ENCODE results near the gene TNFSF11.

Gene TNFSF11

GRCh38 chr13:42612021-42612765 lies 38.2 kb downstream of the TNFSF11 start:
- DNase-seq: no peak

DNA sequence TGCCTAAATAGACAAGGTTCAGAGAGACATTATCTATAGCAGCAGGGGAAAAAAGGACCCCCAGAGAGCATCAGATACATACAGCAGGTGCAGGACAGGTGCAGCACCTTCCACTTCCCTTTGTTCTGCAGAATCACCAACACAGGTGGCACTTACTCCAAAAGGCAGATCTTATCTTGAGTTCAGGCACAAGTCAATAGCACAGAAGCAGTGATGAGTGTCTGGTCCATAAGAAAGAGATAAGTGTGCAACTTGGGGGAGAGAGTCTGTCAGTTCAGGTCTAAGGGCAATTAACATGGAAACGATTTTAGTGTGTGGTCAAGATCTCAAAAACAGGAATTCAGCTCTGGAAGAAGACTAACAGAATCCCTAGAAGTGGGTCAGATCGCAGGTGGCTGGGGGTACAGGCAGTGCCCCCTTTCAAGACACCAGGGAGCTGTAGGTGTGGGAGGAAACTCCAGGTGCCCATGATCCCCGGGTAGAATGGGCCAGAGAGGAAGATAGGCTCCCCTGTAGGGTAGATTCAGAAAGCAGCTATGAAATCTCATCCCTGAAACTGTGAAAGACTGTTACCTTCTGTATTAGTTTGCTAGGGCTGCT lies 40.6 kb downstream of the TNFSF11 start:
- DNase-seq: no peak

- DNase-seq: no peak
Measured at GRCh38 chr13:42615691-42616090, 41.7 kb downstream of the TNFSF11 start.

- no peak for DNase-seq
Measured at GRCh38 chr13:42617221-42617620, 43.3 kb downstream of the TNFSF11 start.

DNA sequence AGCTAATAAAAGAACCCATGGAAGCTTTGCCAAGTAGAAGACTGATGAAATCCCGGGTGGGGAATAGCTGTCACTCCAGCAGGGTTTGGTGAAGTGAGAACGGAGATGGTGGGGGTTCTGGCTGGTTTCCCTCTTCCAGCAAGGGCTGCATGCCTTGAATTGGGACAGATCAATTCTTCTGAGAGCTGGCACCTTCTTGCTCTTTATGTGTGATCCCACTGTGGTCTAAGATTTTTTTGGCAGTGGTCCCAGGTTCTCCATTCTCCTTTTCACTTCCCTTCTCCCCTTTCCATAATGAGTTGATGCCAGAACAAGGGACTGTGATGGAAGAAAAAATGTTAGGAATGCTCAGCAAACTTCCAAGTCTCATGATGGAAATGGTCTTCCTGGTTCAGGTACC lies 50.0 kb downstream of the TNFSF11 start:
- no peak for DNase-seq

DNA sequence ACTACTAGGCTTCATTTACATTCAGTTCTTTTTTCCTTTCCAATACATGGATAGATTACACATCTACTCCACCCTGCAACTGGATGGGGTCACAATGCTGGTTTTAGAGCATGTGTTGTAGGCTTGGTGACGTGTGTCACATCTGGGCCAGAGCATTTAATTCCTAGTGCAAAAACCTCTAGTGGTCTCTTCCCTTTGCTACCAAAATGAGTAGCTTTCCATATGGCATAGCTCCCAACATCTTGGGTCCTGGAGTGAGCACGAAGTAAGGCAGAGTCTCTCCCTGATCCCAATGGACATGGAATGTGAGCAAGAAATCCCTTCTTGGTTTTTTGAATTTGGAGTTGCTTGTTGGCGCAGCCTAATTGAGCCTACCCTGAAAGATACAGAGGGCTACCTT lies 51.7 kb downstream of the TNFSF11 start:
- no peak for DNase-seq

GRCh38 chr13:42626176-42626860 lies 52.4 kb downstream of the TNFSF11 start:
- DNase-seq: no peak

- DNase-seq: no peak
Measured at GRCh38 chr13:42628666-42629065, 54.7 kb downstream of the TNFSF11 start.

DNA sequence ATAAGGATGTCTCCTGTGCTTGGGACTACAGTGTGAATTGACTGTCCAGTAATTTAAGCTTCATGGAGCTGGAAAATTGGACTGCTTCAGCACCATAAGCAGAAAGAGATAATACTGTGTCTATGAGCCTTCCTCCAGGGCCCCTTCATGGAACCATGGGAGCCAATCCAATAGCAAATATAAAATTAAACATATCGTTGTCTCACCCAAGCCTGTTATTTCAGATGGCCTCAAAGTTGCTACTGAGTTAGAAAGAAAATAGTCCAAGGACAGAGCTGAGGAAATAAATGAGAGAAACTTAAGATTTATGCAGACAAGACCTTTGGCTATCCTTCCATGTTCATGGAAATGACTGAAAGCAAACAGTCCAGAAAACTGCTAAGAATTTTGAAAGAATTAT lies 57.2 kb downstream of the TNFSF11 start:
- DNase-seq: no peak

- no peak for DNase-seq
Measured at GRCh38 chr13:42633495-42633894, 59.5 kb downstream of the TNFSF11 start.

DNA sequence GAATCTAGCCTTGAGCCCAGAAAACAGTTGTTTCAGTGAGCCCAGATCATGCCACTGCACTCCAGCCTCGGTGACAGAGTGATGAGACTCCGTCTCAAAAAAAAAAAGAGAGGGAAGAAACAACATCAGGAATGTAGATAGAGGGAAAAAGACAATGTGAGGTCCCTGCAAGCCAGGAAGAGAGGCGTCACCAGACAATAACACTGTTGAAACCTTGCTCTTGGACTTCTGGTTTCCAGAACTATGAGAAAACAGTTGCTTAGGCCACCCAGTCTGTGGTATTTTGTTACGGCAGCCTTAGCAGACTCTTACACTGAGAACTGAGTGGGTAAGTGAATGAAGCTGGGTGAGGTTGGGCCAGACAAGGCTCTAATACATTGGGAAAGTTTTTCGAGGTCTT lies 64.1 kb downstream of the TNFSF11 start:
- DNase-seq: no peak

- no peak for DNase-seq
Measured at GRCh38 chr13:42638886-42639285, 64.9 kb downstream of the TNFSF11 start.

DNA sequence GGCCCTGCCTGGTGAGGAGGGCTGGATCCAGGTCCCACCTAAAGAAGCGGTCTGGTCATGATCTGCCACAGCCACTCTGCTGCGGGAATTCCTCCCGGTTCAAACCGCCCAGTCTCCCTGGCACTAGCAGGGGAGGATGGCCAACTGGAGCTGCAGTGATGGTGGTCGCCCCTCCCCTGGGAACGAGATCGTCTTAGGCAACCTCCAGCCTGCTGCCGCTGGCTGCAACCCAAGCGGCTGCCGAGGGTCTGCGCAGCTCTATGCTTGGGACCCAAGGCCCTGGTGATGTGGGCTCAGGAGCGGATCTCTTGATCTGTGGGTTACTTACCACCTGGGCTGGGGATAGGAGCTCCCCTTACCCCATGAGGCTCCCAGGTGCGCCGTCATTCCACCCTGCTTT lies 69.1 kb downstream of the TNFSF11 start:
- DNase-seq: no peak

DNA sequence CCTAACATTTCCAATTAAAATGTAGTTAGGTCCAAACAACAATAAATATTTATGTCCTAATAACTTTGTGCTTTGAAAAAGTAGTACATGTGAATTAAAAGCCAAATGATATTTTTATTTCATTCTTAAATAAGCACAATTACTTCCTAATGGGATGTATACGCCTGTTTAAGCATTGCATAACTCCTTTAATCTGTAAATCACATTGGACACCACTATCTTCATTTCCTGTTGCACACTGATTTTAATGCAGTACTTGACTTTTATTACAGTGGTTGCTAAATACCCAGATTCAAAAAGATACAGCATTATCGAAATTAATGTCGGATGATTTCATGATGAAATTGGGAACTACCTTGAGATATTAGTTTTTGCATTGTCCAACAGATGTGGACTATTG lies 70.9 kb downstream of the TNFSF11 start:
- DNase-seq: no peak

- no peak for DNase-seq
Measured at GRCh38 chr13:42645717-42646116, 71.8 kb downstream of the TNFSF11 start.

DNA sequence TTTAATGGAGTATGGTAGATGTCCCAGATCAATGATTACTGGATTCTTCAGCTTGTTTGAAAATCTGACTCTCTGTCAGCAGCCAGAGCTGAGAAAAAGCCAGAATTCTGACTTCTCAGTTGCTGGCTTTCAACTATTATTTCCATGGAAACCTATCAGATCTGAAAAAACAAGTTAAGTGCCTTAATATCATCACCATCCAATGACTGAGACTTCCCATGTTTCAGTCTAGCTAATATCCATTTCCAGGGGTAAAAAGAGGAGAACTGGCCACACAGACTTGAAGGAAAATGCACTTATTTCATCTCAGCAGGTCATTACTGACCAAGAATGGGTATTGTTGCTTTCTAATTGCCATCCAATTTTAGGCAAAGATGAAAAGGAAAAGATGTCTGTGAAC lies 75.2 kb downstream of the TNFSF11 start:
- no peak for DNase-seq

DNA sequence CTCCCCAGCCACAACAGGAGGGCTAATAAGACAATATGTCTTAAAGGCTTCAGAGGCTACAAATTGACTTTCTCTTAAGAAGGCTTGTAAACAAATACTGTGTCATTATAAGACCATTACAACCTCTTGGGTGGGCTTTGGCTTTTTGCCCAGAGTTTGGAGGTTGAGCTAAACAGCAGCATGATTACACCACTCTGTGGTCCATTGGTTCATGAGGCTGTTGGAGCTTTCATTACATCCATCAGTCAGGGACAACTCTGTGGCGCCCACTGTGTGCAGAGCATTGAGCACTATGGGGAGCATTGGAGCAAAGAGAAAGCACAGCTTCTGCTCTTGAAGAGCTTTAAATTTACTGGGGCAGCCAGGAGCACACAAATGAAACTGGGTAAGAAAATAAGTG lies 75.9 kb downstream of the TNFSF11 start:
- no peak for DNase-seq

- DNase-seq: no peak
Measured at GRCh38 chr13:42650506-42650905, 76.6 kb downstream of the TNFSF11 start.

DNA sequence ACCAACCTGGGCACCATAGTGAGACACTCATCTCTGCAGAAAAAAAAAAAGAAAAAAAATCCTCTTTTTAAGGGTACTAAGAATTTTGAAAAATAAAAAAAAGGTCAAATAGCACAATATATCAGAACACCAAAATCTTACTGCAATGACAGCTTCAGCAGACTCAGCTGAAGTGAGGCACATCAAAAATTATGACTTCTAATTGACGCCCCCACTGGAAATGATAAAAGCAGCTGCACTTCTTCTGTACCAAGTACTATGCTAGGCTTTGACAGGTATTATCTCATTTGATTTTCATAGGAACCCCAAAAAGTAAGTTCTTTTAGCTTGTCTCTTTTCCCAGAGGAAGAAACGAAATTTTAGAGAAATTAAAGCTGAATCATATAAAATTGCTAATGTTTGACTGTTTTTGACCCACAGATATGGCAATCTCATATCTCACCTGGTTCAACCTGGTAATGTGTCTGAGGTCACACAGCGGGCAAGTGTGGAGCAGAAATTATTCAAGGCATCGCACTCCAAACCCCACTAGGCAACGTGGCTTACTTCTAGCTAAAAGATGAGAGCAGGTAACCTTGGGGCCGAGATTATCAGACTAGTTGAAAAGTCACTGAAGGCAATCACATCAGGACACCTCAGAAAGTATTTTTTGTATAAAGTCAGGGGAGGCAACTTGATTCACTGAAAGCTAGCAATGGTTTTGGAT lies 78.1 kb downstream of the TNFSF11 start:
- no peak for DNase-seq

DNA sequence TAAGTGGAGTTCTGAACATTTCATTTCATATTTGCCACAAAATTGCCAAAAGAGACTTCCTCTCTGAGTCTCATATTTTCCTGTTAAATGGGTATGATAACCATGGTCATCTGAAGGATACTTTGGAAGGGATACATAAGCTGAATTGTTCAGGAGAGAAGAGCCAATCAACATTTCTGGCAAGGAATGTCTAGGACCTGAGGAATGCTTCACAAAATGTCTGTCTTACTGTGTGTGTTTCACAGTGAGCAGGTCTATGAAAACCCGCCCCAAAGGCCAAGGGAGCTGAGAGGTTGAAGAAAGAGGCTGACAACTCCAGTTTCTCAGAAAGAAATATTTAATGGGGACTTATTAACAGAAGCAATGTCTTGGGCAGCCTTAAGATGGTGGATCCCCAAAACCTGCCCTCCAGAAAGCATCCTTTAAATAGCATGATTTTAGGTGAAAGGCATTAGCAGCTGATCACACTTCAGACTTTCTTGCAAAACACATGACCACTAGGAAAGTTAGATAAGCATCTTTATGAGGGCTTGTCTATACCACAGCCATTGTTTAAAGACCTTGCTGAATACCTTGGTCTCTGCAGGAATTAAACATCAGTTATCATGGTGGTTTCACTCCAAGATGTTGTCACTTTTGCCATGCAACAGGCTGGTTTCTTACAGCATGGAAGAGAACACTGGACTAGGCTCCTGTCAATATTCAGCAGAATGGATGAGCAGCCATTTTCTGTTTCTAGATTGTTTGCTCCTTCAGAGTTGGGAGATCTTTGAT lies 78.9 kb downstream of the TNFSF11 start:
- DNase-seq: no peak

- no peak for DNase-seq
Measured at GRCh38 chr13:42653679-42654078, 79.7 kb downstream of the TNFSF11 start.

GRCh38 chr13:42654212-42654611 lies 80.3 kb downstream of the TNFSF11 start:
- DNase-seq: no peak

GRCh38 chr13:42654722-42655121 lies 80.8 kb downstream of the TNFSF11 start:
- no peak for DNase-seq

Measured in activated CD4-positive, alpha-beta T cell treated with anti-CD3 and anti-CD28 coated beads, Interleukin-2, amount 50 U/mL, for 4 hours (primary cell).